Measurements from ENCODE around the gene IGF1R. TPM values are rescaled to one million over a fixed set of nuclear protein-coding genes. Genes with fewer than 3 reads are reported as not detected.

IGF1R gene
- total RNA-seq, 1 donor from 2014 or later = 145 TPM

GRCh38 chr15:98981851-98982722, 333.7 kb downstream of the IGF1R start:
- no peak for TF ChIP-seq CTCF (IDR thresholded peaks at IDR 0.05; ENCODE audit: partially characterized antibody, unreplicated experiment)
- no peaks in the 10 kb centered on the region for H3K27me3 Mint-ChIP-seq (ENCODE audit: unreplicated experiment)
- DNase-seq = no peak
- H3K36me3 Mint-ChIP-seq (ENCODE audit: unreplicated experiment) = peaks cover 13% of the 10 kb centered on the region
- H3K4me1 Mint-ChIP-seq (ENCODE audit: low read depth, unreplicated experiment) = no peaks in the 10 kb centered on the region
- no peak overlapping the region for H3K4me3 Mint-ChIP-seq (ENCODE audit: unreplicated experiment)
- H3K27ac Mint-ChIP-seq (ENCODE audit: unreplicated experiment) = no peak overlapping the region
- peaks cover 1% of the 10 kb centered on the region for H3K9me3 Mint-ChIP-seq (ENCODE audit: unreplicated experiment)

GRCh38 chr15:98983334-98983733, 335.0 kb downstream of the IGF1R start:
- no peak for DNase-seq
- H3K27ac Mint-ChIP-seq (ENCODE audit: unreplicated experiment) = no peak overlapping the region
- no peaks in the 10 kb centered on the region for H3K4me1 Mint-ChIP-seq (ENCODE audit: low read depth, unreplicated experiment)
- no peak overlapping the region for H3K4me3 Mint-ChIP-seq (ENCODE audit: unreplicated experiment)
- H3K9me3 Mint-ChIP-seq (ENCODE audit: unreplicated experiment) = peaks cover 1% of the 10 kb centered on the region
- H3K27me3 Mint-ChIP-seq (ENCODE audit: unreplicated experiment) = no peaks in the 10 kb centered on the region
- H3K36me3 Mint-ChIP-seq (ENCODE audit: unreplicated experiment) = peaks cover 13% of the 10 kb centered on the region
- TF ChIP-seq CTCF (IDR thresholded peaks at IDR 0.05; ENCODE audit: partially characterized antibody, unreplicated experiment) = no peak

GRCh38 chr15:98986281-98986680, 337.9 kb downstream of the IGF1R start:
- no peak overlapping the region for H3K4me3 Mint-ChIP-seq (ENCODE audit: unreplicated experiment)

GRCh38 chr15:98994892-98995291, 346.6 kb downstream of the IGF1R start:
- no peak for TF ChIP-seq CTCF (IDR thresholded peaks at IDR 0.05; ENCODE audit: partially characterized antibody, unreplicated experiment)
- Mint-ChIP-seq H3K4me3 (ENCODE audit: unreplicated experiment) (no peak overlapping the region), H3K9me3 (ENCODE audit: unreplicated experiment) (peaks cover 6% of the 10 kb centered on the region), H3K36me3 (ENCODE audit: unreplicated experiment) (peaks cover 11% of the 10 kb centered on the region), H3K4me1 (ENCODE audit: low read depth, unreplicated experiment) (no peaks in the 10 kb centered on the region), H3K27me3 (ENCODE audit: unreplicated experiment) (peaks cover 1% of the 10 kb centered on the region), H3K27ac (ENCODE audit: unreplicated experiment) (no peak overlapping the region)
- no peak for DNase-seq

More at GRCh38 chr15:98986281-98986680, 337.9 kb downstream of the IGF1R start:
- no peak for DNase-seq
- peaks cover 3% of the 10 kb centered on the region for H3K9me3 Mint-ChIP-seq (ENCODE audit: unreplicated experiment)
- H3K4me1 Mint-ChIP-seq (ENCODE audit: low read depth, unreplicated experiment) = no peaks in the 10 kb centered on the region
- H3K27ac Mint-ChIP-seq (ENCODE audit: unreplicated experiment) = no peak overlapping the region
- peaks cover 13% of the 10 kb centered on the region for H3K36me3 Mint-ChIP-seq (ENCODE audit: unreplicated experiment)
- no peaks in the 10 kb centered on the region for H3K27me3 Mint-ChIP-seq (ENCODE audit: unreplicated experiment)
- no peak for TF ChIP-seq CTCF (IDR thresholded peaks at IDR 0.05; ENCODE audit: partially characterized antibody, unreplicated experiment)

GRCh38 chr15:98996169-98996568, 347.8 kb downstream of the IGF1R start:
- Mint-ChIP-seq H3K4me1 (ENCODE audit: low read depth, unreplicated experiment) (no peaks in the 10 kb centered on the region), H3K4me3 (ENCODE audit: unreplicated experiment) (no peak overlapping the region), H3K9me3 (ENCODE audit: unreplicated experiment) (peaks cover 4% of the 10 kb centered on the region), H3K36me3 (ENCODE audit: unreplicated experiment) (peaks cover 16% of the 10 kb centered on the region), H3K27ac (ENCODE audit: unreplicated experiment) (no peak overlapping the region), H3K27me3 (ENCODE audit: unreplicated experiment) (peaks cover 1% of the 10 kb centered on the region)
- no peak for TF ChIP-seq CTCF (IDR thresholded peaks at IDR 0.05; ENCODE audit: partially characterized antibody, unreplicated experiment)
- DNase-seq = no peak

Data from glutamatergic neuron (in vitro differentiated cells).